ENCODE measurements around the gene MAP1LC3B.
A peak's percentile ranks its signal among the peaks of the same experiment; 100 is the strongest.

MAP1LC3B gene

GRCh38 chr16:87431926-87432325 lies 39.8 kb downstream of the MAP1LC3B start:
- no peak overlapping the region for H3K14ac ChIP-seq (ENCODE audit: low read length)
- WGBS, 2 donors (ENCODE audit: extremely low coverage in 2 of 2, insufficient read length in 2 of 2, insufficient replicate concordance in 1 of 2), result no CpG with 5 or more reads among the region's 7 CpGs
- DNase-seq (ENCODE audit: low spot score), result no peak
- H2BK5ac ChIP-seq (ENCODE audit: low read length), result no peak overlapping the region
- no peak overlapping the region for H3K4me2 ChIP-seq (ENCODE audit: insufficient read depth, low read length, poor library complexity, severe bottlenecking)
- no peak overlapping the region for H3K4ac ChIP-seq (ENCODE audit: low read length)
- H3K18ac ChIP-seq (ENCODE audit: low read length), result no peak overlapping the region
- peaks cover 3 to 9% of the 10 kb centered on the region in 2 donors for H3K4me1 ChIP-seq (ENCODE audit: control insufficient read depth in 2 of 2, insufficient read depth in 1 of 2, low read depth in 1 of 2, low read length in 2 of 2)
- H4K91ac ChIP-seq (ENCODE audit: low read depth, low read length, poor library complexity), result no peak overlapping the region
- peaks cover 18% of the 10 kb centered on the region for H3K79me1 ChIP-seq (ENCODE audit: low read depth, low read length)
- H2AFZ ChIP-seq (ENCODE audit: low read length), result no peak overlapping the region
- H4K8ac ChIP-seq (ENCODE audit: low read depth, low read length), result peak overlapping the region; percentile 48
- H3K27ac ChIP-seq (replicated peaks; ENCODE audit: low read length), result no peak overlapping the region
- no peak overlapping the region for H2BK15ac ChIP-seq (ENCODE audit: low read length)
- H3K36me3 ChIP-seq (replicated peaks in 1 of 2; ENCODE audit: control insufficient read depth in 2 of 2, insufficient read depth in 2 of 2, low read length in 2 of 2), result peaks cover 8 to 35% of the 10 kb centered on the region in 2 donors
- no peaks in the 10 kb centered on the region for H3K9me3 ChIP-seq (replicated peaks in 1 of 2; ENCODE audit: control insufficient read depth in 2 of 2, insufficient read depth in 1 of 2, low read depth in 1 of 2, low read length in 2 of 2)
- H3K4me3 ChIP-seq (ENCODE audit: low read length in 2 of 2), result no peak overlapping the region
- H3K27me3 ChIP-seq (ENCODE audit: control insufficient read depth in 3 of 3, insufficient read depth in 3 of 3, low read depth in 1 of 3, low read length in 3 of 3), result no peaks in the 10 kb centered on the region
- no peak overlapping the region for H3K9ac ChIP-seq (ENCODE audit: low read depth, low read length, poor library complexity)
- no peak overlapping the region for H2BK120ac ChIP-seq (ENCODE audit: low read depth, low read length)
- H3K23ac ChIP-seq (ENCODE audit: low read depth, low read length, poor library complexity), result no peak overlapping the region
- H2BK12ac ChIP-seq (ENCODE audit: low read length), result no peak overlapping the region
- no peak overlapping the region for H2AK5ac ChIP-seq (ENCODE audit: low read depth, low read length)

DNA sequence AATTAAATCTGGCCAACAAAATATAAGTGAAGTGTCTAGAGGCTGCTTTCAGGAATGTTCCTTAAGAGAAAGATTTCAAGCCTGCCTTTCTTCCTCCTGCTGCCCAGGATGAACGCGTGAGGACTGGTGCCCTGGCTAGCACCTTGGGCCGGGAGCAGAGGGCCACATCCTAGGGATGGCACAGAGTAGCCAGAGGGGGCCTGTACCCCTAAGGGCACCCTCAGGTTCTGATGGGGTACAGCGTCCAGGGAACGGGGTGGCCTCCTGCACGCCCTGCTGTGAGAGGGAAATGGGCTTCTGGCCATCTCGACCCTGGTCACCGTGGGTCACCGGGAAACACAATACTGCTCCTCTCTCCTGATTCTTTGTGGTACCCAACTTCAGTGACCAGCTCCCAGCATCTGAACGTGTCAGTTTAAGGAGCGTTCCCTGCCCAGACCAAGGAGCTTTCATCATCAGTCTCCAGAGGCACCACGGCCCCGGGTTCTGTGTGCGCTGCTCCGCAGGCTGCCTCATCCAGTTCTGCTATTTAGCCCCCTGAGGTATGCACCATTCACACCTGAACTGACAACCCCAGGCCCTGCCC lies 40.3 kb downstream of the MAP1LC3B start:
- Histone ChIP-seq H2BK12ac (ENCODE audit: low read length) (no peak overlapping the region), H2AFZ (ENCODE audit: low read length) (no peak overlapping the region), H3K4ac (ENCODE audit: low read length) (no peak overlapping the region), H3K4me3 (ENCODE audit: low read length in 2 of 2) (no peak overlapping the region), H3K18ac (ENCODE audit: low read length) (no peak overlapping the region), H3K4me1 (ENCODE audit: control insufficient read depth in 2 of 2, insufficient read depth in 1 of 2, low read depth in 1 of 2, low read length in 2 of 2) (peaks cover 0 to 9% of the 10 kb centered on the region in 2 donors), H4K8ac (ENCODE audit: low read depth, low read length) (peak overlapping the region; percentile 48), H3K27ac (replicated peaks; ENCODE audit: low read length) (no peak overlapping the region), H2AK5ac (ENCODE audit: low read depth, low read length) (no peak overlapping the region), H3K27me3 (ENCODE audit: control insufficient read depth in 3 of 3, insufficient read depth in 3 of 3, low read depth in 1 of 3, low read length in 3 of 3) (no peaks in the 10 kb centered on the region), H3K79me1 (ENCODE audit: low read depth, low read length) (peaks cover 20% of the 10 kb centered on the region), H2BK5ac (ENCODE audit: low read length) (no peak overlapping the region), H3K4me2 (ENCODE audit: insufficient read depth, low read length, poor library complexity, severe bottlenecking) (no peak overlapping the region), H3K23ac (ENCODE audit: low read depth, low read length, poor library complexity) (peak overlapping the region; percentile 80), H3K9me3 (replicated peaks in 1 of 2; ENCODE audit: control insufficient read depth in 2 of 2, insufficient read depth in 1 of 2, low read depth in 1 of 2, low read length in 2 of 2) (no peaks in the 10 kb centered on the region), H2BK15ac (ENCODE audit: low read length) (no peak overlapping the region), H4K91ac (ENCODE audit: low read depth, low read length, poor library complexity) (no peak overlapping the region), H3K9ac (ENCODE audit: low read depth, low read length, poor library complexity) (no peak overlapping the region), H3K36me3 (replicated peaks in 1 of 2; ENCODE audit: control insufficient read depth in 2 of 2, insufficient read depth in 2 of 2, low read length in 2 of 2) (peaks cover 8 to 32% of the 10 kb centered on the region in 2 donors), H2BK120ac (ENCODE audit: low read depth, low read length) (no peak overlapping the region), H3K14ac (ENCODE audit: low read length) (peak overlapping the region; percentile 56)
- DNase-seq (ENCODE audit: low spot score), result no peak
- WGBS, 2 donors (ENCODE audit: extremely low coverage in 2 of 2, insufficient read length in 2 of 2, insufficient replicate concordance in 1 of 2), result no CpG with 5 or more reads among the region's 15 CpGs

DNA sequence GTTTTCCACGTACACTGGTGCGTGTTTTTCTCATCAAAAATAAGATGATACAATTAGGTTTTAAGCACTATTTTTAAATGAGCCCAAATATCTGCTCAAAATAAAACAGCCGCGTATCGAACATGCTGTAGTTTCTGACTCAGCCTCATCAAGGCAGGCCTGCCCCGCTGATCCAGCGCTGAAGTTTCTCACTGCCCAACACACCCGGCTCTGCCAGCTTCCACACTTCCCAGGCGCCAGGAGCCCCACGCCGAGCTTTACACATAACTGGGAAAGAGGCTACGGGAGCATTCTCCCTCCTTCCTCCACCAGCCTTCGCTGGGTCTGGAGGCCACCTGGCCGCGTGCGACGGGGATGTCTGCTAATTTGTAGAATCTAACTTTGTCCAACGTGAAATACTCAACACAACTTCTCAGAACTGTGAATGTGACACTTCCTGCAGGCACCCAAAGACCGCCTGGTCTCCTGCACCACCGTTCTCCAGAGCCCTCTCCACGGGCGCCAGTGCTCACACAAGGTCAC lies 42.1 kb downstream of the MAP1LC3B start:
- no peak overlapping the region for H2AFZ ChIP-seq (ENCODE audit: low read length)
- H3K4me3 ChIP-seq (ENCODE audit: low read length in 2 of 2), result no peak overlapping the region
- WGBS, 2 donors (ENCODE audit: extremely low coverage in 2 of 2, insufficient read length in 2 of 2, insufficient replicate concordance in 1 of 2), result no CpG with 5 or more reads among the region's 22 CpGs
- no peak overlapping the region for H3K9ac ChIP-seq (ENCODE audit: low read depth, low read length, poor library complexity)
- no peak overlapping the region for H2BK15ac ChIP-seq (ENCODE audit: low read length)
- H3K23ac ChIP-seq (ENCODE audit: low read depth, low read length, poor library complexity), result no peak overlapping the region
- peak overlapping the region; percentile 31 for H3K14ac ChIP-seq (ENCODE audit: low read length)
- no peak overlapping the region for H3K4me2 ChIP-seq (ENCODE audit: insufficient read depth, low read length, poor library complexity, severe bottlenecking)
- no peak overlapping the region for H3K4ac ChIP-seq (ENCODE audit: low read length)
- H3K79me1 ChIP-seq (ENCODE audit: low read depth, low read length), result peaks cover 21% of the 10 kb centered on the region
- H3K4me1 ChIP-seq (ENCODE audit: control insufficient read depth in 2 of 2, insufficient read depth in 1 of 2, low read depth in 1 of 2, low read length in 2 of 2), result peaks cover 0 to 9% of the 10 kb centered on the region in 2 donors
- no peaks in the 10 kb centered on the region for H3K9me3 ChIP-seq (replicated peaks in 1 of 2; ENCODE audit: control insufficient read depth in 2 of 2, insufficient read depth in 1 of 2, low read depth in 1 of 2, low read length in 2 of 2)
- no peak overlapping the region for H4K91ac ChIP-seq (ENCODE audit: low read depth, low read length, poor library complexity)
- no peak overlapping the region for H2BK5ac ChIP-seq (ENCODE audit: low read length)
- H2BK120ac ChIP-seq (ENCODE audit: low read depth, low read length), result no peak overlapping the region
- H3K27me3 ChIP-seq (ENCODE audit: control insufficient read depth in 3 of 3, insufficient read depth in 3 of 3, low read depth in 1 of 3, low read length in 3 of 3), result no peaks in the 10 kb centered on the region
- no peak overlapping the region for H3K27ac ChIP-seq (replicated peaks; ENCODE audit: low read length)
- no peak overlapping the region for H2AK5ac ChIP-seq (ENCODE audit: low read depth, low read length)
- no peak overlapping the region for H3K18ac ChIP-seq (ENCODE audit: low read length)
- no peak for DNase-seq (ENCODE audit: low spot score)
- no peak overlapping the region for H4K8ac ChIP-seq (ENCODE audit: low read depth, low read length)
- H2BK12ac ChIP-seq (ENCODE audit: low read length), result no peak overlapping the region
- H3K36me3 ChIP-seq (replicated peaks in 1 of 2; ENCODE audit: control insufficient read depth in 2 of 2, insufficient read depth in 2 of 2, low read length in 2 of 2), result peaks cover 8 to 20% of the 10 kb centered on the region in 2 donors

DNA sequence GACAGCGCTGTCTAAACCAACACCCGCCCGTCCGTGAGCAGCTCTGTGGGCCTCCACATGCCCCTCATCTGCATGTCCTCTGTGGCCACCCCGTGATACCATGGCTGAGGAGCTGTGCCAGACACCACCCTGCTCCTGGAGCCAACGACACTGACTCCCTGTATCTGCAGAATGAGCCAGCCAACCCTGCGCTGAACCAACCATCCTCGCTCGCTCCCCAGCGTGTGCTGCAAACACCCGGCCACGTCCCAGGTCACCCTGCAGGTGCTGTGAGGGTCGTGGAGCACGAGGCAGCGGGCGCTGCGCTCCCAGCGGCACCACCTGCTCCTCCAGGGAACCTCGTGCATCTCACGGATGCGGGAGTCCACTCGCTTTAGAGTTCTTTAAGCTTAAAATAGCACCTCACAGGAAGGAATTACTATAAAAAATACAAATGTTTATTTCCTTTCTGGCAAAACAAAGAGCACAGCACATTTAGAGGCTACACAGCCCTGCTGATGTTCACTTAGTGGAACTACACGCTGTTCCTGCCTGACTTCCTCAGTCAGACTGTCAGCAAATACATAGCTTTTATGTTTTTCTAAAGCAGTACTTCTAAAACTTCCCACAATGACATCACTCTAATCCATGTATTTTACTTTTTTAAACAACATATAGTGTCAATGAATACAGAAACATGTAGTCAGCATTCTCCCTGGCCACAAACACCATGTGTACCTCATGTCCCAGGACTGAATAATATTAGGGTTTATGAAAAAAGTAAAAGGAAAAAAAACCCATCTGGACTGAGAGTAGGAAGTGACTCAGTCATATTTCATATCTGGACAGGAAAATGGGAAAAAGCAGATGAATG lies 43.5 kb downstream of the MAP1LC3B start:
- peak overlapping the region in 1 of 2 donors; percentile 58 for H3K4me3 ChIP-seq (ENCODE audit: low read length in 2 of 2)
- H3K9ac ChIP-seq (ENCODE audit: low read depth, low read length, poor library complexity), result peak overlapping the region; percentile 66
- peak overlapping the region; percentile 89 for H2AK5ac ChIP-seq (ENCODE audit: low read depth, low read length)
- H3K14ac ChIP-seq (ENCODE audit: low read length), result peak overlapping the region; percentile 75
- H3K36me3 ChIP-seq (replicated peaks in 1 of 2; ENCODE audit: control insufficient read depth in 2 of 2, insufficient read depth in 2 of 2, low read length in 2 of 2), result peaks cover 8 to 12% of the 10 kb centered on the region in 2 donors
- H4K91ac ChIP-seq (ENCODE audit: low read depth, low read length, poor library complexity), result no peak overlapping the region
- DNase-seq (ENCODE audit: low spot score), result no peak
- H2BK120ac ChIP-seq (ENCODE audit: low read depth, low read length), result peak overlapping the region; percentile 89
- H3K4me1 ChIP-seq (ENCODE audit: control insufficient read depth in 2 of 2, insufficient read depth in 1 of 2, low read depth in 1 of 2, low read length in 2 of 2), result peaks cover 0 to 9% of the 10 kb centered on the region in 2 donors
- peaks cover 20% of the 10 kb centered on the region for H3K79me1 ChIP-seq (ENCODE audit: low read depth, low read length)
- peak overlapping the region; percentile 72 for H3K18ac ChIP-seq (ENCODE audit: low read length)
- H3K27me3 ChIP-seq (ENCODE audit: control insufficient read depth in 3 of 3, insufficient read depth in 3 of 3, low read depth in 1 of 3, low read length in 3 of 3), result no peaks in the 10 kb centered on the region
- peak overlapping the region; percentile 87 for H3K23ac ChIP-seq (ENCODE audit: low read depth, low read length, poor library complexity)
- H4K8ac ChIP-seq (ENCODE audit: low read depth, low read length), result no peak overlapping the region
- H2BK12ac ChIP-seq (ENCODE audit: low read length), result no peak overlapping the region
- no peaks in the 10 kb centered on the region for H3K9me3 ChIP-seq (replicated peaks in 1 of 2; ENCODE audit: control insufficient read depth in 2 of 2, insufficient read depth in 1 of 2, low read depth in 1 of 2, low read length in 2 of 2)
- H3K27ac ChIP-seq (replicated peaks; ENCODE audit: low read length), result no peak overlapping the region
- no peak overlapping the region for H3K4me2 ChIP-seq (ENCODE audit: insufficient read depth, low read length, poor library complexity, severe bottlenecking)
- no CpG with 5 or more reads among the region's 23 CpGs for WGBS, 2 donors (ENCODE audit: extremely low coverage in 2 of 2, insufficient read length in 2 of 2, insufficient replicate concordance in 1 of 2)
- H3K4ac ChIP-seq (ENCODE audit: low read length), result no peak overlapping the region
- H2BK15ac ChIP-seq (ENCODE audit: low read length), result no peak overlapping the region
- H2BK5ac ChIP-seq (ENCODE audit: low read length), result no peak overlapping the region
- peak overlapping the region; percentile 15 for H2AFZ ChIP-seq (ENCODE audit: low read length)
